GM19043 (cell line): ENCODE results near the gene CHD5.

Experiments used
- ATAC-seq: cut with Tn5 transposase; IDR thresholded peaks from one replicate; pipeline ENCODE4 v1.9.1; 2021; ENCODE audit warnings: low read depth; ENCODE audit not compliant: unreplicated experiment

Gene CHD5

DNA sequence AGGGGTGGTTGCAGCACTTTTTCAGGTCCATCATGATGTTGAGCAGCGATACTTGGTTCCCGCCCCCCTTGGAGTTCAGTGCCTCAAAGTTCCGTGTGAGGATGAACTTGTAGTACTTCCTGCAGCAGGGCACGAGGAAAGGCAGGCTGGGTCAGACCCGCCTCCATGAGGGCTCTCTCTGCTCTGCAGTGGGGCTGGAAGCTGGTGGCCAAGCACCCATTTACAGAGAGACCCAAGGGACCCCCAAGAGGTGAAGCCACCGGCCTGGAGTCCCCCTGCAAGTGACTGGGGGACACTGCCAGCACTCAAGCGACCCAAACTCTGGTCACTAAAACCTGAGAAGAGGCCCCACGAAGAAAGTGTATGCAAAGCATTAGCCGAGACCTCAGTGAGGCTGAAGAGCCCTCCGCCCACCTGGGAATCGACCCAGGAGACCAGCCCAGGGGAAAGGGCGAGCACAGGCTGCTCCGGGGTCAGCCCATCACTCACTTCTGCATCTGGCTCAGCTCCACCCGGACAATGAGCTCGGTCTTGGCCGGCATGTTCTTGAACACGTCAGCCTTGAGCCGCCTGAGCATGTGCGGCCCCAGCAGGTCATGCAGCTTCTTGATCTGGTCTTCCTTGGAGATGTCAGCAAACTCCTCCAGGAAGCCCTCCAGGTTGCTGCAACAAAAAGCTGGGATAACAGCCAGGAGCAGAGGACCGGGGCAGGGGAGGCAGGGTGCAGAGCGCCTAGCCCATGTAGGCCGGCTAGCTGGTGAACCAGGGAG is 45.2 kb downstream of the CHD5 start:
- no peak for ATAC-seq

DNA sequence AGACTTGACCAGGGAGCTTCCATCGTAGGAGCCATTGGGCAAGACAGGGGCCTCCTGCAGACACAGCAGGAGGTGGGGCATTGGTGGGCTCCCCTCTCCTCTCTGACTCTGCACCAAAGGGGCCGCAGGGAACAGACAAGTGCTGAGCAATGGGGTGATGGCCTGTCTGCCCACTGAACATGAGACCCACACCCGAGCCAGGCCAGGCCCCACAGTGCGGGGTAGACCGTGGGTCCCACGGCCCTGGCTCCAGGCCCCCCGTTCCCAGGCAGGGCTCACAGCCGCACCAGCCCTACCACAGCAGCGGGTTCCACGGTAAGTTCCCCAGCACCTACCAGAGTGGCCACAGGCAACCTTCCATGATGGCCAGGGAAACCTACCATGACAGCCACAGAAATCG is 45.9 kb downstream of the CHD5 start:
- ATAC-seq: no peak

DNA sequence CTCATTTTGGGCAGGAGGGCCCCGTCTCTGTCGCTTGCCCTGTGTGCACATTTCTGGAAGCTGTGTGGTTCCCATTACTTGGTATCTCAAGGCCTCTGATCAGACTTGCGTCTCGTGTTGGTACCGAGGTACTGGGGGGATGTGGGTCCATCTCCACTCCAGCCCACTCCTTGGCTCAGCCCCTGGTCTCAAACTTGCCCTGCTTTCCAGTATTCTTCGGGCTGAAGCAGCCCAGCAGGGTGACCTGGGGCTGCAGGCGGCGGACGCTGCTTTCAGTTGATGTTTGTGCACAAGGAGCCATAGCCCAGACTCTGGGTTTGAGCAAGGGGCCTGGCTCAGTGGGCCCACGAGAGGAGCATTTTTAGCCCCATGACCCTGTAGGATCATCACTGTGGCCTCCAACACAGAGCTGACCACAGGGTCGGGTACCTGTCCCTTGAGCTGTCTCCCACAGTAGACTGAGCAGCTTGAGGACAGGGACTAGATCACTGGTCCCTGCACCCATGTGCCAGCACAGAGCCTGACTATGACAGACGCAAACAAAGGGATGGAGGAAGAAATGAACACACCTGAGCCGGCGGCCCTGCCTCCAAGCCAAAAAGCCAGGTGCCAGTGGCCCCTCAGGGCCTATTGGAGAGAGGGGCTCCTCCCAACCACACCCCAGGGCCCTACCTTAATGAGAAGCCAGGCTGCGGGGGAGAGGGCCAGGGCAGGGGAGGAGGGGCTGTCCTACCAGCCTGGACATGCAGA is 46.8 kb downstream of the CHD5 start:
- ATAC-seq: no peak

DNA sequence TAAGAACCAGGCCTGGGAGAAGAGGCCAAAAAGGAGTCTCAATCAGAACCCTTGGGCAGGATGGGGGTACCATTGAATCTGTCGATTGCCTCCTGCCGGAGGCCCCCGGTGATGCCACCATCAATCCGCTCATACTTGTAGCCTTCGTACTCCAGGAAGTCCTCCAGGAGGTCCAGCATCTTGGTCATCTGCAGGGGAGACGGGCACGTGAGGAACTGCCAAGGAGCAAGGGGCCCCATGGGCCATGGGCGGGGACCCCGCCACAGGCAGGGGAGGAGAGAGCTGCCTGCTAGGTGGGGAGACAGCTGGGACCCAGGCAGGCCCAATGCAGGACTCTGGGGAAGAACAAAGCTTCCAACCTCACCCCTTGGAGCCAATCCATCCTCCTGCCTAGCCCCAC is 48.6 kb downstream of the CHD5 start:
- no peak for ATAC-seq

DNA sequence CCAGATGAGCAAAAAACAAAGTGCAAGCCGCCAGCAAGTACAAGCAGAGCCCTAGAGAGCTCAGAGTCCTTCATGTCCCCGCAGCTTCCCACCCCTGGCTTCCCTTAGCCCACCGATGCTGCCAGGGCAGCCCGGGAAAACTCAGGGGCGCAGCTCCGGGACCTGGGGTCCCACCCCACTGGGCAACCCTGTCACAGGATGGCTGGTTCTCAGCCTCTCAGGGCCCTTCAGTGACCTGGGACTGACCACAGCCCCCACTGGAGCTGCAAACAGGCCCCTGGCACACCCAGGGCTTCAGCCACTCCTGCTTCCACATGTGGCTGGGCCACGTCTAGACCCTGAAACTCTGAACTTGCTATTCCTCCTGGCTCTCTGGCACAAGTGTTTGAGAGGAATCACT is 49.5 kb downstream of the CHD5 start:
- ATAC-seq: no peak

DNA sequence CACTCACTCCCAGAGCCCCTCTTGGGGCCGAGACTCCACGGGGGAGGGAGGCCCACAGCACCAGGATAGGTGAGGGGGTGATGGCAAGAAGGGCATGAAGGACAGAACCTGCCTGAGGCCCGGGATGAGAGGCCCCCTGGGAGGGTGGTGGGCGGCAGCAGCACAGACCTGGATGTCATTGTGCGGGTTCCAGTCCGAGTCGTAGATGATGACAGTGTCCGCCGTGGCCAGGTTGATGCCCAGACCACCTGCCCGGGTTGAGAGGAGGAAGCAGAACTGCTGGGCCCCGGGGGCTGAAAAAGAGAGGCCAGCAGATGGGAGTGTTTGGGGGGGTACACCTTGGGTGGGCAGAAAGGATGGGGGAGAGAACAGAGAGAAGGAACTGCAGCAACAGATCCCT is 50.1 kb downstream of the CHD5 start:
- no peak for ATAC-seq

DNA sequence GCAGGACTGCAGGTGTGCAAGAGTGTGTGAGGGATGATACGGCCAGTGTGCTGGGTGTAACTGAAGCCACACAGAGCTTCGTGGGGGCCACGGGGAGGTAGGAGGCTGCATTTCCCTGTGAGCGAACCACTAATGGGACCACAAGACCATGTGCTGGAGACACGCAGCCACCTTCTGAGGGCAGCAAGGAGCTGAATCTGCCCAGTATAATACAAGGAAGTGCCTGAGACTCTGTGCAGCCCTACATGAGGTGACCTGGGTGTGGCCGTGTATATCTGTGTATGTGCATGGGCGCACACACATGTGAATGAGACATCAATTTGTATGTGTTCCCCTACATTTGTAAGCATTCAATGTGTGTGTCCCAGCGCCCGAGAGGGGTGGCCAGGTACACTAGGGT is 50.8 kb downstream of the CHD5 start:
- ATAC-seq: no peak

DNA sequence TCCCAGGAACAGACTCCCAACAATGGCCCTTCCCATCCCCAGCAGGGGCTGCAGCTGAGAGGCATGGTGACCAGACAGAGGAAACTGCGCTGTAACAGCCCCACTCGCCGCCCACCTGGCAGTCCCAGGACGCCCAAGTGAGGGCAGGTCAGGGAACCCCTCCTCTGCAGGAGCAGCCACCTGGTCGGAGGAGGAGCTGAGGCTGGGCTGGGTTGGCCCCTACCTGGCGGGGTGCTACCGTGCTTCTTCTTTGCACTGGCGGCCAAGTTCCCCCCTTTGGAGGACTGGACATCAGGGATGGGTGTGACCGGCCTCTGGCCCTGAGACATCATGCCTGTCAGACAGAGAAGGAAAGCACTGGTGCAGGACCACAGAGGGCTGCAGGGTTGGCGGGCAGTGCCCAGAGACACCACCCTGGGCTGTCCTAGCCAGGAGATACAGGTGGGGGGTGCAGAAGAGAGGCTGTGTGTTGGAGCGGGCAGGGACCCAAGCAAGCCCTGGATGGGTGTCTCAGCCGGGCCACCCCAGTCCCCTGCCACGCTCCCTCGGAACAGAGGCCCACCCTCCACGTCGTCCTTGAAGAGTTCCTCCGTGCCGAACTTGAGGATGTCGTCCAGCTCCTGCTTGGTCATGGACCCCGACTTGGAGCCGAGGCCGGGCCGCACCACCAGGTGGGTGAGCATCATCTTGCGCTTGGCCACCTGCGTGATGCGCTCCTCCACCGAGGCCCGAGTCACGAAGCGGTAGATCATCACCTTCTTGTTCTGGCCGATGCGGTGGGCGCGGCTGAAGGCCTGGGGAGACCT is 51.6 kb downstream of the CHD5 start:
- no peak for ATAC-seq

DNA sequence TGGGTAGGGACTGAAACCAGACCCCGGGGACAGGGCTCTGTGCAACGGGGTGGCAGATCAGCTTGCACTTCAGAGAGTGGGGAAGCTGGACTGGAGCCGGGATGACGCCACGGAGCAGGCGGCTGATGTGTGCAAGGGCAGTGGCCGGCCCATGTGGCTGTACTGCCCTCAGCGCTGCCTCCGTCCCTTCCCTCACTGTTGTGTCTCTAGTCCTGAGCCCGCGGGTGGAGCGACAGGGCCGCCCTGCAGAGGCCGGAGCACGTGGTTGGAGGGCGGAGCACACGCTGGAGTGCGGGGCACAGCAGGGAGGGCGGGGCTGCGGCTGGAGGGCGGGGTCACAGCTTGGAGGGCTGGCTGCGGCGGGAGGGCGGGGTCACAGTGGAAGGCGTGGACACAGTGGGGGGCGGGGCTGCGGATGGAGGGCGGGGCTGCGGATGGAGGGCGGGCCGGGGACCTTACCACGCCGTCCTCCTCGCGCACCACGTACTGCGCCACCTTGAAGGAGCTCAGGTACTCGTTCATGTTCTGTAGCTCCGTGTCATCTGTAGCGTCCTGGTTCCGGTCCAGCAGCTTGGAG is 52.4 kb downstream of the CHD5 start:
- ATAC-seq: no peak

DNA sequence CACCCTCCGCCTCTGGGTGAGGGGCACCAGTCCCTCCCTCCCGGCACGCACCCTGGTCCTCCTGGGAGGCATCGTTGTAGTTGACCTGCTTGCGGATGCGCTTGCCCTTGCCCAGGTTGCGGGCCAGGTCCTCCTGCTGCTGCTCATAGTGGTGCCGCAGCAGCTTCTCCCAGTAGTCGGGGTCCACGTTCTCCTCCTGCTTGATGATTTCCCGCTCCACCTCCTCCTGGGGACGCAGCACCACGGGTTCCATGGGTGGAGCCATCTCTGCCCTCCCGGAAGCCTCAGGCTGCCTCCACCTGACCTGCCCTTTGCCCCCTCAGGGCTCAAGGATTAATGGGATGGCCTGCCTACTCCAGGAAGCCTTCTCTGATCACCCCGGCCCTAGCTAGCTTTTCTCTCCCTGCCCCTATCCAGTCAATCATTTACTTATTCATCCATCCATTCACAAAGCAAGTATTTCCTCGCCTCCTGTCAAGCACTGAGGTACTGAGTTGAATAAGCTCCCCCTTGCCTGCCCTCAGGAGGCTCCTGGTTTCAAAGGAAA is 53.5 kb downstream of the CHD5 start:
- ATAC-seq: no peak

DNA sequence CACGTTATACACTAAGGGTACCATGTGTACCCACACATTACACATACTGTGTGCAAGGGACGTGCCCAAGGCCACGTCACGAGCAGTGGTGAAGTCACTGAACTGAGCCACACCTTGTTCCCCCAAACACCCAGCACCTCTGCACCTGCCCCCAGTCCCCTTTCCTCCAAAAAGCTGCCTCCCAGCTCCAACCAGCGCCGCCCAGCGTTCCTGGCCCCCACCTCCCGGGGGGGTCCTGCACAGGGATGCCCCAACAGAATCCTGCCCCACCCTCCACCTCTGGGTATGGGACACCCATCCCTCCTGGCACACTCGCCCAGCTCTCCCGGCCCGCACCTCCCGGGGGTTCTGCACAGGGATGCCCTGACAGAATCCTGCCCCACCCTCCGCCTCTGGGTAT is 54.1 kb downstream of the CHD5 start:
- ATAC-seq: no peak

DNA sequence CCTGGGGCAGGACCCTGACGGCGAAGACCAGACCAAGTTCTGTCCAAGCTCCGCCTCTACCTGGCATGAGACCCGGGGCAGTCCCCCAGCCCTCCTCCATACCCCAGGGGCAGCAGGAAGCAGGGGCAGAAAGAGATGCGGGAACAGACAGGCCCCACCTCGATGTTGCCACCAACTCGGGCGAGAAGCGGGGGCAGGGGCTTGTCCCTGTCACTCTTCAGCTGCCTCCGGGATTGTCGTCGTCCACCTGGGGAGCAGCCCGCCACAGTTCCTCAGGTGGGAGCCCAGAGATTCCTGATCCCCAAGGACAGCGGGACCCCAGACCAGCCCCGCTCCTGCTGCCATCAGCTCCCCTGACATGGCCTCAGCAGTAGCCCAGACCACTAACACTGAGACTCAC is 54.8 kb downstream of the CHD5 start:
- ATAC-seq: no peak

DNA sequence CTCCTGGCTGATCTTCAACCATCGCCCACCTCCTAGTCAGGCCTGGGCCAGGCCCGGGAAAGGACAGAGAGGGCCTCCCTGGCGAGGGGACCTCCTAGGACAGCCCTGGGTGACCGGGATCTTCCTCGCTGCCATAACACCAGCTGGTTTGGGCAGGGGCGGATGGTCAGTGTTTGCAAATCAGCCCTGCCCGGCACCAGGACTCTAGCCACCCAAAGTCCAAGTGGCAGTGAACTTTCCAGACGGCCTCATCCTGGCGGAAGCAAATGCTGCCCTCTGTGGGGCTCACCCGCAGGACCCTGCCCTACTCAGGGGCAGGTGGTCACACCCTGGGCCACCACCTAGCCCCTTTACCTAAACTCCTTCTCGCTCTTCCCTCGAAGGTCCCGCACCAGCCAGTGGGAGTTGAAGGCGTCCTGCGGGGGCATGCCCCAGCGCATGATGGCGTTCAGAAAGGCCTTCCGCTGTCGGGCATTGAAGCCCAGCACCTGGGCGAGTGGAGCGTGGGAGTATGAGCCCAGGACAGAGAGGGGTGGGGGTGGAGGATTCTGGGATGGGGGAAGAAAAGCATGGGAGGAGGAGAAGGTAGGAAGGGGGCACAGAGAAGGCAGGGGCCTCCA is 55.3 kb downstream of the CHD5 start:
- ATAC-seq: no peak

DNA sequence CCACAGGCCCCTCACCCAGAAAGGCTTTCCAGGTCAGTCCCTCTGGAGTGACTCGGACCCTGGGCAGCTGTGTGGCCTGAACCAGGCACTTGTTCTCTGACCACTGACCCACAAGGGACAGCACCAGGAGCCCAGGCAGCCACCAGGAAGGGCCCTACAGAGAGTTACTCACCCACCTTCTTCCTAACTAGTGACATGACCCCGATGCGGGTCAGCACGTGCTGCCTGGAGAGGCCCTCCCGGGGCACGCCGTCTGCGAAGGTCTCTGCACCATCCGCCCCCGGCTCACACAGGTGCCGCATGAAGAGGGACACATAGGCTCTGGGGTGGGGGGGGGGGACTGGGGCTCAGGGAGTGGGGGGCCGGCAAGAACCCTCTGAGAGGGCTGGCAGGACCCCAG is 55.8 kb downstream of the CHD5 start:
- no peak for ATAC-seq

DNA sequence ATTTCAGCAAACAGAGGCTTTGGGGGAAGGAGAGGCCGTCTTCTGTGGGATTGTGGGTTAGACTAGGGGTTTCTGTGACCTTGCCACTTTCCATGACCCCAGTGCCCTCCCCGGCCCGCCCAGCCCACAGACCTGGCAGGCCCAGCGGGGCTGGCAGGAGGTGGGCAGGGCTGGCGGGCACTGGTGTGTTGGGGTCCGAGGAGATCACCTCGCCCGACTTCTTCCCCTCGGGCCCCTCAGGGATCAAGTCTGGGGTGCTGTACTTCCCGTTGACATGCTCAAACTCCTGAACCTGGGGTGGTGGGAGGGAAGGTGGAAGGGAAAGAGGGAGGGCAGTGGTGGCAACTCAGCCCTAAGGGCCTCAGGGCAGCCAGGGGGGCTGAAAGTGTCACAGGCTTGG is 56.3 kb downstream of the CHD5 start:
- no peak for ATAC-seq

DNA sequence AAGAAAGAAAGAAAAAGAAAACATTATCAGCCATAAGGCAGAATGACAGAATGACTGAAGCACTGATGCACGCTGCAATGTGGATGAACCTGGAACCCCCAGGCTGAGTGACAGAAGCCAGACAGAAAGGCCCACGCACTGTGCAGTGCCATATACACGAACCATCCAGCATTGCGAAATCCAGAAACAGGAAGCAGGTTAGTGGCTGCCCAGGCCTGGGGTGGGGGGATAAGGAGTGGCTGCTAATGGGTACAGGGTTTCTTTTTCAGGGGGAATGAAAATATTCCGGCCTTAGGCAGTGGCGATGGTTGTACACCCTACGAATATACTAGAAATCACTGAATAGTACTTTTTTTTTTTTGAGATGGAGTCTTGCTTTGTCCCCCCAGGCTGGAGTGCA is 57.0 kb downstream of the CHD5 start:
- no peak for ATAC-seq

DNA sequence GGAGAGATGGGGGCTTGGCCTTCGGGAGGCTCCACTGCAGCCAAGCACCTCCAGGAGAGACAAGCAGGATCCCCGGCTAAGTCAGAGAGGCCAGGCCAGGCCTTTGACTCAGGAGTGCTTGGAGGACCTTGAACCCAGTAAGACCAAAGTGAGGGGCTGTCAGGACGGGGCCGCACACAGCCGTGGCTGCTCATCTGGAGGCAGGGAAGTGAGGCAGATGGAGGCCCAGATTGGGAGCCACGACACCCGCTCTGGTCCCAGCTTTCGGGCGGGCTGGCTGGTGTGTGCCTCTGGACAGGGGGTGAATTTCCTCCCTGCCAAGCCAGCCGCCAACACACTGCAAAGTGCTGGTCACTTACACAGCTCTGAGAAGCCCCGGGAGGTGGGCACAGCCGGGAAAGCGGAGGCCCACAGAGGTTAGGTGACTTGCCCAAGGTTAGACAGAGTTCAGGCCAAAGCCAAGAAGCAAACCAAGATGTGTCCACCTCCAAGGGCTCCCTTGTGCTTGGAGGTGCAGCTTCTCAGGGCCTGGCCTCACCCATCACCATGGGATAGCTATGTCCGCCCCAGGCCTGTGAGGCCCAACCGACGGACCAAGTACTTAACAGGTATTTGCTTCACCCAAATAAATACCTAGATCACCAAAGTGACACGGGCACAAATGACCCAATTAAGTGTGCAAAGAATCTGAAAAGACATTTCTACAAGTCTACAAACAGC is 58.3 kb downstream of the CHD5 start:
- ATAC-seq: no peak

DNA sequence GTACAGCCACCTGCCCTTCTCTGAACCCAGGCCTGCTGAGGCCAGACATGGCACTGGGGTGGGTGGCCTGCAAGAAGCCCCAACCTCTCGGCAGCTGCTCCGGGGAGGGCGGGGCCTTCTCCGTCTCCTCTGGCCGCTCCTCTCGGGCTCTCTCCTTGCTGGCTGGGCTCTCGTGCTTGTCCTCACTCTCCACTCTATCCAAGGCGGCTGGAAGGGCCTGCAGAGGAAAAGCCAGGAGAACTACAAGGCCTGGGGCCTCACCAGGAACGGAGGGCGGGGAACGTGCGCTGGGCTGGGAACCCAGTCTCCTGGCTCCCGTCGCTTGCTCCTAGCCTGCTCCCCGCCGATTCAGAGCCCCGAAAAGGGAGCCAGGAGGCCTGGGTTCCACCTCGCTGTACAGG is 59.1 kb downstream of the CHD5 start:
- ATAC-seq: no peak

DNA sequence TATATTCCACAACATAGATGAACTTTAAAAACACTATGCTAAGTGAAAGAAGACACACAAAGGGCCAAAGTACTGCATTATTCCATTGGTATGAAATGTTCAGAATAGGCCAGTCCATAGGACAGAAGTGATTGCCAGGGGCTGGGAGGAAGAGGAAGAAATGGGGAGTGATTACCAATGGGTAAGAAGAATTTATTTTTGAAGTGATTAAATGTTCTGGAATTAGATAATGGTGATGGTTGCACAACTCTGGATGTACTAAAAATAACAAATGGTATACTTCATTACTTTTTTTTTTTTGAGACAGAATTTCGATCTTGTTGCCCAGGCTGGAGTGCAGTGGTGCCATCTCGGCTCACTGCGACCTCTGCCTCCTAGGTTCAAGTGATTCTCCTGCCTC is 61.7 kb downstream of the CHD5 start:
- ATAC-seq: no peak

DNA sequence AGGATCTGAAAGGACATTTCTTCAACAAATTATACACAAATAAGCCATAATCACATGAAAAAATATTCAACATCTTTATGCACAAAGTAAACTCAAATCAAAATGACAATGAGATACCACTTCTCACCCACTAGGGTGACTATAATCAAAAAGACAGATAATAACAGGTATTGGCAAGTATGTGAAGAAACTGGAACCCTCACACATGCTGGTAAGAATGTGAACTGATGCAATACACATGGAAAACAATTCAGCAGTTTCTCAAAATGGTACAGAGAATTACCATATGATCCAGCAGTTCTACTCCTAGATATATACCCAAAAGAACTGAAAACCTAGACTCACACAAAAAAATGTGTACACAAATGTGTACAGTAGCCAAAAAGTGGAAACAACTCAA is 62.5 kb downstream of the CHD5 start:
- no peak for ATAC-seq
